ENCODE measurements around the gene FAM131A.

FAM131A gene

DNA sequence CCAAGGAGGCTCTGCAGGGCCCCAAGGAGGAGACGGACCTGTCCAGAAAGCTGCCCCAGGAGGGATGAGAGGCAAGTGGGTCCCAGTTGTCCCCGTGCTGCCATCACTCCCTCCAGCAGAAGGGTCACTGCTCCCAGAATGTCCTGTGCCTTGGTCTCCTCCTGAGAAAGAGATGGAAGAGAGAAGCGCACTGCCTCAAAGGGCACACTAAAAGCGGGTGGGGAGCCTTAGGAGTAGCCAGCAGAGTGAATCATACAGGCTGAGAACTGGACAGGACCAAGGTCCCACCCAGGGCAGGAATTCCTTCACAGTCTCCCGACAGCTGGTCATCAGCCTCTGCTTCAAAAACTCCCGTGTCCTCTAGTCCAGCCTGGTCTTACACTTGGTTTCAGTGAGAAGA is 36.0 kb downstream of the FAM131A start:
- FAIRE-seq = no peak
- TF ChIP-seq TAF1 (IDR thresholded peaks at IDR 0.05; ENCODE audit: borderline replicate concordance, low read depth, low read length) = no peak

DNA sequence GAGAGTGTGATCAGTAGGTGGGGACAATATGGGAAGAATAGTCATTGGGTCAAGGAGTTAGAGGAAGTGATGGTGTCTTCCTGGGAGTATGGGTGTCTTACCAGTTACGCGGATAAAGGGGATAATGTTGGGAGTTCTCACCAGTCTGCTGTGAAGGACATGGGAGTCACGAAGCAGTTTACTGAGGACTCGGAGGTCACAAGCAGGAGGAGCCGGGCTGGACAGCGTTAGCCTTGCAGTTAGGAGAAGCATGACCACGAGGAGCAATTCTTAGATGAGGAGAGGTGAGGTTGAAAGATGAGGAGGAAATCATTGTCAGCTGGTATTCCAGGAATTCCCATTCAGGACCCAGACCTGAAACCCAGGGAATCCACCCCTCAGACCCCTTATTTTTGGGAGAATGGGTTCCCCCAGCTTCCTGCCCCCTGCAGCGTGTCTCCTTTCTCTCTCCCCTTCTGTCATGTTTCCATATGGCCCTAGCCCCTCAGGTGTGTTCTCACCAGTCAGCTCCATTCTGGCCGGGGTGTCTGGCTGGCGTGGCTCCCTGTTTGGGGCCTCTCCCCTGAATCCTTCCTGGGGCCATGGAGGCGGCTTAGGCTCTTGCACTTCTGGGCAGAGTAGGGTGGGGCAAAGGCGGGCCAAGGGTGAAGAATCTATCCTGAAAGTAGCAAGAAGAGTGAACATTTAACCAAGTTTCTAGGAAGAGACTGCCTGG is 38.5 kb downstream of the FAM131A start:
- no peak for FAIRE-seq
- DNase-seq (ENCODE audit: insufficient read length) = no peak
- no peak for TF ChIP-seq POLR2AphosphoS5 (IDR thresholded peaks at IDR 0.05; ENCODE audit: low read depth, low read length)
- no peak for TF ChIP-seq TAF1 (IDR thresholded peaks at IDR 0.05; ENCODE audit: borderline replicate concordance, low read depth, low read length)
- TF ChIP-seq POLR2A (IDR thresholded peaks at IDR 0.05; ENCODE audit: low read depth, low read length) = no peak

More for the DNA sequence above, 36.0 kb downstream of the FAM131A start:
- no peak for DNase-seq (ENCODE audit: insufficient read length)

DNA sequence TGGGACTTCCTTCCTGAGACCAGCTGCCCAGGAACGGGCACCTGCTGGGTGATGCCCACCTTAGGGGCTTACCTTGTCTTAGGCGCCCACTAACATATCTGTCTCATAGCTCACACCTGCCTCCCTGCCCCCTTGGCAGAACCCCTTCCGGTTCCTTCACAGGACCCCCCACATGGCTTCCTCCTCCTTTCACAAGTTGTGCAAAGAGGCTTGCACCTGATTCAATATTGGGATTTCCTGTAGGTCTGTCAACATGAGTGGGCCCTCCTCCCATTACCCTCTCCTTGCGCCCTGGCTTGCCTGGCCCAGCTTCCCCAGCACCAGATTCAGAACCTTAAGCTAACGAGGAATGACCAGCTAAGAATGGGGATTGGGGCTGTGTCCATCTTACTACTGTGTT is 40.0 kb downstream of the FAM131A start:
- TF ChIP-seq TAF1 (IDR thresholded peaks at IDR 0.05; ENCODE audit: borderline replicate concordance, low read depth, low read length) (no peak), POLR2A (IDR thresholded peaks at IDR 0.05; ENCODE audit: low read depth, low read length) (no peak), POLR2AphosphoS5 (IDR thresholded peaks at IDR 0.05; ENCODE audit: low read depth, low read length) (no peak)
- DNase-seq (ENCODE audit: insufficient read length) (no peak), FAIRE-seq (no peak)

DNA sequence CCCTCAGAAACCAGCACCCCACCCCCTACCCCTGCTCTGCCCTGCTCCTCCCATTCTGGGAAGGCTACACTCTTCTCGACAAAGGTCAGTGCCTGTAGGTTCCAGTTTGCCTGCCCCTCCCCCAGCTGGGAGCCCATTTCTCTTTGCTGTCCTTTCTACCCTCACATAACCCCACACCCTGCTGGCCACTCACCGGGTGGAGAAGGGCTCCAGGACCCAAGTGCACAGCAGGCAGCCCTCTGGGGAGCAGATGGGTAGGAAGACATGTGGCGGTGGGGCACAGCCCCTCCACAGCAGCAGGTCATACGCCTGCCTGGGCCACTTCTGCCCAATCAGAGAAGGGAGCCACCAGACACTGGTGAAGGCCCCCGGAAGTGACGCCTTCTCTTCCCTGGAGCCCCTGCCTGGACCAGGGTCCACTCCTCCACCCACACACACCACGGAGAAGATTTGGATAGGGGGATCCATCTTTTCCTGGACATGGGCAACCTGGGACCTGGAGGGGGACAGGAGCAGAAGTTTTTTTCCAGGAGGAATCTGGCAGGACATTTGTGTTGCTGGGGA is 40.6 kb downstream of the FAM131A start, which contains the start of gene THPO:
TSS of gene THPO (minus strand) at position 326 of the 564 bp plus-strand sequence. CDS start 1,948 bp downstream, outside the sequence.
- DNase-seq (ENCODE audit: insufficient read length) (no peak), FAIRE-seq (no peak)
- TF ChIP-seq TAF1 (IDR thresholded peaks at IDR 0.05; ENCODE audit: borderline replicate concordance, low read depth, low read length) = no peak
- no peak for TF ChIP-seq POLR2AphosphoS5 (IDR thresholded peaks at IDR 0.05; ENCODE audit: low read depth, low read length)

DNA sequence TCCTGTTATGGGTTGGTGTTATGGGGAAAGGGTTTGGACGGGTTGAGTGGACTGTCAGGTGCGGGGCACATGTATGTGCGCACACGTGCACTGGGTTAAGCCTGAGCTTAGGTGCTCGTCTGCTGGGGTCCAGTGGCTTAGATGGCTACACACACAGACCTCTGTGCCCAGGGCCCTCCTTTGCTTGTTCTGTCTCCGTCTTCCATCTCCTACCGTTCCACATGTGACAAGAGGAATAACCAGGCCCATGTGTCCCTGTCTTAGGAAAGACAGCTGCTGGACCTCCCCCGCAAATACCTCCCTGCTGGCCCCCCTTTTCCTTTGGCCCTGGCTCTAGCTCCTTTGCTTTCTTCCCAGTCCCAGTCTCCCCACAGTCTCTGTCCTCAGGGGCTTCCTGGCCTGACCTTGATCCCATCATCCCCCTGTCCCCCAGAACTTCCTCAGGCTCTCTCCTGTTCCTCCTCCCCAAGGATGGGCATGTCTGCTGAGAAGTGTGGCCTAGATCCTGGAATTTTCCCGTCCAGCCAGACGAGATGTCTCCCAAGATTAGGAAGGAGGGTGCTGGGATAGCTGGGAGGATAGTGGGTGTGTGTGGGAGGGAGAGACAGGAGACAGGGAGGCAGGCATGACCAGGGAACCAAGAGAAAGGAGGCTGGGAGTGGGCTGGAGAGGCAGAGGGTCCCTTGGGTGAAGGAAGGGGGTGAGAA is 41.4 kb downstream of the FAM131A start:
- TF ChIP-seq TAF1 (IDR thresholded peaks at IDR 0.05; ENCODE audit: borderline replicate concordance, low read depth, low read length) (no peak), POLR2A (IDR thresholded peaks at IDR 0.05; ENCODE audit: low read depth, low read length) (no peak), POLR2AphosphoS5 (IDR thresholded peaks at IDR 0.05; ENCODE audit: low read depth, low read length) (no peak)
- FAIRE-seq (no peak), DNase-seq (ENCODE audit: insufficient read length) (no peak)

DNA sequence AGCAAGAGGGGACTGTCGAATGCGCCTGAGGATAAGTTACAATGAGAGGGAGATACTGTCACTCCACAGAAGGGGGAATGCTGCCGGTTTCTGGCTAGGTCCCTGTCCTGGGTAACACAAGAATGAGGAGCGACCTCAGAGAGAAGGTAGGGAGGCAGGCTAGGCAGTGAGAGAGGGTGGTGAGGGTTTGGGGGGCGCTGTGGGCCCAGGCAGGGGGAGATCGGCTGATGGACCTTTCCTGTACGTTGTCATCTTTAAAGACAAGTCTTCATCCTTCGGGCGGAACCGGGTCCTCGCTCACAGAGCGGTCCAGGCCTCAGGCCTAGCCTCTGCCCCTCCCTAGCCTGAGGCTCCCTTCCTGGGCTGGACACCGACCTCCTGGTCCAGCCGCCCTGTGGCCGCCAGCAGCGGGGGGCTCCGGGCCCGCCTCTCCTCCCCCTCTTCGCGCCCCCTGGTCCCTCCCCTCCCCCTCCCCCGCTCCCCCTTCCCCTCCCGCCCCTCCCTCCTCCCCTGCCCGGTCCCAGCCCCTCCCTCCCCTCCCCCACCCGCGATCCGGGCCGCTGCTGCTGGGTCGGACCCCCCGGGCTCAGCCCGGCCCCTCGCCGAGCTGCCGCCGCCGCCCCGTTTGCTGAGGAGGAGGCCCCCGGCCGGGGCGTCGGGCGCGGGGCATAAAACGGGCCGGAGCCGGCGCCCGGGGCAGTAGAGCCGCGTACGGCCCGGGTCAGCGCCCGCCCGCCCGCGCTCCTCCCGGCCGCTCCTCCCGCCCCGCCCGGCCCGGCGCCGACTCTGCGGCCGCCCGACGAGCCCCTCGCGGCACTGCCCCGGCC is 42.2 kb downstream of the FAM131A start, which contains the start of gene CHRD:
TSS of gene CHRD (plus strand) at position 697 of the 827 bp plus-strand sequence. CDS start 265 bp downstream, outside the sequence.
- DNase-seq (ENCODE audit: insufficient read length) = no peak
- TF ChIP-seq POLR2A (IDR thresholded peaks at IDR 0.05; ENCODE audit: low read depth, low read length) = no peak
- no peak for TF ChIP-seq POLR2AphosphoS5 (IDR thresholded peaks at IDR 0.05; ENCODE audit: low read depth, low read length)
- no peak for TF ChIP-seq TAF1 (IDR thresholded peaks at IDR 0.05; ENCODE audit: borderline replicate concordance, low read depth, low read length)
- FAIRE-seq = no peak

DNA sequence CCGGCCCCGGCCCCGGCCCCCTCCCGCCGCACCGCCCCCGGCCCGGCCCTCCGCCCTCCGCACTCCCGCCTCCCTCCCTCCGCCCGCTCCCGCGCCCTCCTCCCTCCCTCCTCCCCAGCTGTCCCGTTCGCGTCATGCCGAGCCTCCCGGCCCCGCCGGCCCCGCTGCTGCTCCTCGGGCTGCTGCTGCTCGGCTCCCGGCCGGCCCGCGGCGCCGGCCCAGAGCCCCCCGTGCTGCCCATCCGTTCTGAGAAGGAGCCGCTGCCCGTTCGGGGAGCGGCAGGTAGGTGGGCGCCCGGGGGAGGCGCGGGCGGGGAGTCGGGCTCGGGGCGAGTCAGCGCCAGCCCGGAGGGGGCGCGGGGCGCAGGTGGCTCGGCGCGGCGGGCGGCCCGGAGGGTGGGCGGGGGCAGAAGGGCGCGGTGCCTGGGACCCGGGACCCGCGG is 42.8 kb downstream of the FAM131A start:
- DNase-seq (ENCODE audit: insufficient read length) = no peak
- no peak for TF ChIP-seq POLR2AphosphoS5 (IDR thresholded peaks at IDR 0.05; ENCODE audit: low read depth, low read length)
- no peak for TF ChIP-seq TAF1 (IDR thresholded peaks at IDR 0.05; ENCODE audit: borderline replicate concordance, low read depth, low read length)
- no peak for TF ChIP-seq POLR2A (IDR thresholded peaks at IDR 0.05; ENCODE audit: low read depth, low read length)
- FAIRE-seq = no peak

DNA sequence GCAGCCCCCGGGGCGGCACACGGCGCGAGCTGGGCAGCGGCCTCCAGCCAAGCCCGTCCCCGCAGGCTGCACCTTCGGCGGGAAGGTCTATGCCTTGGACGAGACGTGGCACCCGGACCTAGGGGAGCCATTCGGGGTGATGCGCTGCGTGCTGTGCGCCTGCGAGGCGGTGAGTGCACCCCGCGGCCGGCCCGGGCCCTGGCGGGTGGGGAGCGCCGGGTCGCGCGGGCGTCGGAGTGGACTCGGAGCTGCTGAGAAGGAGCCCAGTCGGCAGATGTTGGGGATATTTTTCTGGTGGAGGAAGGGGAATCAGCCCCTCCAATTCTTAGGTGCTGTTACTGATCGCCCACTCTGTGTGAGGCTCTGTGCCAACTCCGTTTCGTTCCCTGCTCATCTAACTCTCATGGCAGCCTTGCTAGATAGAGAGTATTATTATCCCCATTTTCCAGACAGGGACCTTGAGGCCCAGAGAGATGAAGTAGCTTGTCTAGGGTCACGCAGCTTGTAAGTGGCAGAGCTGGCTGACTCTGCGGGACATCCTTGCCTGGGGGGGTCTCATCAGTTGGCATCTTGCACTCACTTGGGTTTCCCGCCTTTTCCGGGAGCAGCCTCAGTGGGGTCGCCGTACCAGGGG is 43.3 kb downstream of the FAM131A start:
- no peak for FAIRE-seq
- no peak for DNase-seq (ENCODE audit: insufficient read length)
- TF ChIP-seq POLR2AphosphoS5 (IDR thresholded peaks at IDR 0.05; ENCODE audit: low read depth, low read length) (no peak), POLR2A (IDR thresholded peaks at IDR 0.05; ENCODE audit: low read depth, low read length) (no peak), TAF1 (IDR thresholded peaks at IDR 0.05; ENCODE audit: borderline replicate concordance, low read depth, low read length) (no peak)

DNA sequence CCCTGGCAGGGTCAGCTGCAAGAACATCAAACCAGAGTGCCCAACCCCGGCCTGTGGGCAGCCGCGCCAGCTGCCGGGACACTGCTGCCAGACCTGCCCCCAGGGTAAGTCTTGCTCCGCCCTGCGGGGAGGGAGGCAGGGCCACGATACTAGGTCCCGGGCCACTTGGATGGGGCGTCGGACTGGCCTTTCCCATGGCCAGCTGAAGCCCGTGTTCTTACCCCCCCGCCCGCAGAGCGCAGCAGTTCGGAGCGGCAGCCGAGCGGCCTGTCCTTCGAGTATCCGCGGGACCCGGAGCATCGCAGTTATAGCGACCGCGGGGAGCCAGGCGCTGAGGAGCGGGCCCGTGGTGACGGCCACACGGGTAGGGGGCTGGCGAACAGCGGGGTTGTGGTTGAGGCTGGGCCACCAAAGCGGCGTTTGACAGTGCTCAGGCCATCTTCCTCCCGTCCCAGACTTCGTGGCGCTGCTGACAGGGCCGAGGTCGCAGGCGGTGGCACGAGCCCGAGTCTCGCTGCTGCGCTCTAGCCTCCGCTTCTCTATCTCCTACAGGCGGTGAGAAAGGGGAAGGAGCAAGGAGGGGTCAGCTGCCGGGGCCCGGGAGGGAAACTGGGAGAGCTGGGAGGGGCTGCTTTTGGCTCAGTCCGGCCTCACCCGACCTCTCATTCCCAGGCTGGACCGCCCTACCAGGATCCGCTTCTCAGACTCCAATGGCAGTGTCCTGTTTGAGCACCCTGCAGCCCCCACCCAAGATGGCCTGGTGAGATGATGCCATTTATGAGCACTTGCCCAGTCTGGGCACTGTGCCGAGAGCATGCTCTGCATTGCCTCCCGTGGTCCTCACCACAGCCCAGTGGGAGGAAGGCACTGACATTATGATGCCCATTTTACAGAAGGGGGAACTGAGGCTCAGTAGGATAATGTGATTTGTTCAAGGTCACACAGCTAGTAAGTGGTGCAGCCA is 44.1 kb downstream of the FAM131A start:
- DNase-seq (ENCODE audit: insufficient read length) (no peak), FAIRE-seq (no peak)
- TF ChIP-seq TAF1 (IDR thresholded peaks at IDR 0.05; ENCODE audit: borderline replicate concordance, low read depth, low read length) (no peak), POLR2A (IDR thresholded peaks at IDR 0.05; ENCODE audit: low read depth, low read length) (no peak), POLR2AphosphoS5 (IDR thresholded peaks at IDR 0.05; ENCODE audit: low read depth, low read length) (no peak)

All from GM12892 (cell line).